ENCODE results near the gene ELFN1.

The ELFN1 gene

GRCh38 chr7:1647961-1648672 lies 22.0 kb upstream of the ELFN1 start:
- no peak overlapping the region for H3K4me3 Mint-ChIP-seq
- no peak overlapping the region for H3K27ac Mint-ChIP-seq

DNA sequence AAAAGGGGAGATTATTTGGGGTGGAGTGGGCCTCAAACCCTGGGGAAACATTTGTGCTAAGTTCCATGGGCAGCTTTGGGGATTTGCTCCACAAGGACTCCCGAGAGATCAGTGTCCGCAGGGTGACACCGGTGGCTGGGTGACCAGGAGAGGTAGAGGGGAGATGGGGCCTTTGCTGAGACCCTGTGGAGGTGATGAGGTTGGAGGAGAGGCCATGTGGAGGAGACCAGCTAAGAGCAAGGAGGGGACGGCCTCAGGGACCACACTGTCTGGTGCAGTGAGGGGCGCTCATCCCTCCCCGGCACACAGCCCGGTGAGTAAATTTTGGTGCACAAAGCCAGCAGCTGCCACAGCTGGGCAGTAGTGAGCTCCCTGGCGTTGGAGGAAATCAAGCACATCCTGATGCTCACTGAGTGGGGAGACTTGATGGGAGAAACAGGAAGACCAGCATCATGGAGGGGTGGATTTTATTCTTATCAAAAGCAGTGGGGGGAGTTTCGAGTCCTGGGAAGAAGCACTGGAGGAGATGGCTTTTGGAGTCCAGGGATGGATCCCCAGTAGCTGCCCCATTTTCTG lies 20.2 kb upstream of the ELFN1 start:
- no peak for ATAC-seq
- H3K27me3 Mint-ChIP-seq: peaks cover 6% of the 10 kb centered on the region
- H3K4me3 Mint-ChIP-seq: no peak overlapping the region
- no peak for DNase-seq
- no peaks in the 10 kb centered on the region for H3K36me3 Mint-ChIP-seq (ENCODE audit: low read depth)
- H3K27ac Mint-ChIP-seq: no peak overlapping the region
- no peaks in the 10 kb centered on the region for H3K4me1 Mint-ChIP-seq
- H3K9me3 Mint-ChIP-seq: no peaks in the 10 kb centered on the region

More at GRCh38 chr7:1647961-1648672, 22.0 kb upstream of the ELFN1 start:
- H3K36me3 Mint-ChIP-seq (ENCODE audit: low read depth): no peaks in the 10 kb centered on the region
- no peaks in the 10 kb centered on the region for H3K9me3 Mint-ChIP-seq
- H3K4me1 Mint-ChIP-seq: no peaks in the 10 kb centered on the region
- ATAC-seq (no peak), DNase-seq (no peak)
- H3K27me3 Mint-ChIP-seq: peaks cover 10% of the 10 kb centered on the region

- H3K4me3 Mint-ChIP-seq: no peak overlapping the region
- H3K27me3 Mint-ChIP-seq: peaks cover 9% of the 10 kb centered on the region
- no peaks in the 10 kb centered on the region for H3K9me3 Mint-ChIP-seq
- no peak for DNase-seq
- no peak for ATAC-seq
- no peak overlapping the region for H3K27ac Mint-ChIP-seq
- H3K4me1 Mint-ChIP-seq: no peaks in the 10 kb centered on the region
- no peaks in the 10 kb centered on the region for H3K36me3 Mint-ChIP-seq (ENCODE audit: low read depth)
Observed at GRCh38 chr7:1650363-1651030, 19.6 kb upstream of the ELFN1 start.

DNA sequence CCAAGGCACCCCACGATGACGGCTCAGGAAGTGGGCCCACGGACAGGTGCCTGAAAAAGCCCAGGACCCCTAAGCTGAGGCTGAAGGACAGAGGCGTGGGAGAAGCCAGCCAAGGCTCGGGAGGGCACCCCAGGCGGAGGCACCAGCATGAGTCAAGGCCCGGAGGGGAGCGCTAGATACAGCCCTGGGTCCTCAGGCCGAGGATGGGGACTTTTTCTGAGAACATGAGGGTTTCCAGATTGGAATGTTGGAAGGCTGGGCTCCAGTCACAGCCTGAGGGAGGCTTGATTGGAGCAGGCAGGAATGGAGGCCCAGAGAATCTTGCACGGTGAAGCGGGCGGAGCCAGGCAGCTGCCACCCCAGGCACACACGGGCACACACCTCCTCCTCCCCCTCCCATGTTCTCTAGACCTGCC lies 19.0 kb upstream of the ELFN1 start:
- DNase-seq (no peak), ATAC-seq (no peak)
- Mint-ChIP-seq H3K9me3 (no peaks in the 10 kb centered on the region), H3K27me3 (peaks cover 12% of the 10 kb centered on the region), H3K4me1 (no peaks in the 10 kb centered on the region), H3K27ac (no peak overlapping the region), H3K4me3 (no peak overlapping the region), H3K36me3 (ENCODE audit: low read depth) (no peaks in the 10 kb centered on the region)

DNA sequence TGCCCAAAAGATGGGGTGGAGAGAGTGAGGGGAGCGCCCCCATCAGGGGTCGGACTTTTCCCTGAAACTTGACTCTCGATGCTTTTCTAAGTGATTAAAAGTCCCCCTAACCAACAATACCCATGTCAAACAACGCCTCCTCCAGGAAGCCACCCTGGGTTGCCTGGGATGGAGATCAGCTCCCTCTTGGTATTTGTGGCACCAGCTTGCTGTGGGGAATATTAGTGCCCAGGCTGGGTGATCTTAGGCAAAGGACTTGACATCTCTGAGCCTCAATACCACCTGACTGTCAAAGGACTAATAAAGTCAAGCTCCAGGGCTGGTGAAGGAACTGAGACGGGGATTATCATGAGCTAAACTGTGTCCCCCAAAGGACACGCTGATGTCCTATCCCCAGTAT lies 18.2 kb upstream of the ELFN1 start:
- DNase-seq: no peak
- Mint-ChIP-seq H3K27ac (no peak overlapping the region), H3K36me3 (ENCODE audit: low read depth) (no peaks in the 10 kb centered on the region), H3K4me3 (no peak overlapping the region), H3K9me3 (no peaks in the 10 kb centered on the region), H3K4me1 (no peaks in the 10 kb centered on the region), H3K27me3 (peaks cover 20% of the 10 kb centered on the region)
- ATAC-seq: no peak

- H3K36me3 Mint-ChIP-seq (ENCODE audit: low read depth): no peaks in the 10 kb centered on the region
- DNase-seq (no peak), ATAC-seq (no peak)
- no peak overlapping the region for H3K27ac Mint-ChIP-seq
- H3K9me3 Mint-ChIP-seq: no peaks in the 10 kb centered on the region
- peaks cover 30% of the 10 kb centered on the region for H3K27me3 Mint-ChIP-seq
- H3K4me3 Mint-ChIP-seq: no peak overlapping the region
- H3K4me1 Mint-ChIP-seq: no peaks in the 10 kb centered on the region
Observed at GRCh38 chr7:1653500-1653899, 16.6 kb upstream of the ELFN1 start.

GRCh38 chr7:1654111-1654510 lies 16.0 kb upstream of the ELFN1 start:
- no peak overlapping the region for H3K27ac Mint-ChIP-seq
- H3K4me3 Mint-ChIP-seq: no peak overlapping the region
- ATAC-seq (peak; percentile 20), DNase-seq (no peak)
- no peaks in the 10 kb centered on the region for H3K9me3 Mint-ChIP-seq
- no peaks in the 10 kb centered on the region for H3K36me3 Mint-ChIP-seq (ENCODE audit: low read depth)
- H3K4me1 Mint-ChIP-seq: no peaks in the 10 kb centered on the region
- H3K27me3 Mint-ChIP-seq: peaks cover 34% of the 10 kb centered on the region

- peaks cover 30% of the 10 kb centered on the region for H3K27me3 Mint-ChIP-seq
- no peaks in the 10 kb centered on the region for H3K9me3 Mint-ChIP-seq
- ATAC-seq (no peak), DNase-seq (no peak)
- no peak overlapping the region for H3K4me3 Mint-ChIP-seq
- H3K27ac Mint-ChIP-seq: no peak overlapping the region
- H3K36me3 Mint-ChIP-seq (ENCODE audit: low read depth): no peaks in the 10 kb centered on the region
- H3K4me1 Mint-ChIP-seq: no peaks in the 10 kb centered on the region
Observed at GRCh38 chr7:1654738-1655475, 15.2 kb upstream of the ELFN1 start.

- Mint-ChIP-seq H3K36me3 (ENCODE audit: low read depth) (no peaks in the 10 kb centered on the region), H3K9me3 (no peaks in the 10 kb centered on the region), H3K4me1 (peaks cover 1% of the 10 kb centered on the region), H3K27ac (no peak overlapping the region), H3K4me3 (no peak overlapping the region), H3K27me3 (peaks cover 53% of the 10 kb centered on the region)
- DNase-seq (no peak), ATAC-seq (no peak)
Observed at GRCh38 chr7:1659696-1660095, 10.4 kb upstream of the ELFN1 start.

DNA sequence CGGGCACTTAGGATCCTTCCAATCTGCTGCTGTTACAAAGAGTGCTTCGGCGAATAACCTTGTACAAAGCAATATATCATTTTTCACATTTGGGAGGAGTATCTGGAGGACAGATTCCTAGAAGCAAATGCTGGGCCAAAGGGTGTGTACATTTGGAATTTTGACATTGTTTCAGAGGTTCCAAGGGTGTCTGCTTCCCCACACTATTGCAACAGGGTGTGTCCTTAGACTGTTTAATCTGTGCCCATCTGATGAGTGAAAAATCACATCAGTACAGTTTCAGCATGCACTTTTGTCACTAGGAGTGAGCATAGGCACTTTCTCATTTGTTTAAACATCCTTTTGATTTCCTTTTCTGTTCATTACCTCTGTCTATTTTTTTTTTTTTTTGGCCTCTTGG lies 8.6 kb upstream of the ELFN1 start:
- Mint-ChIP-seq H3K4me3 (no peak overlapping the region), H3K4me1 (peaks cover 1% of the 10 kb centered on the region), H3K27me3 (peaks cover 43% of the 10 kb centered on the region), H3K36me3 (ENCODE audit: low read depth) (no peaks in the 10 kb centered on the region), H3K9me3 (no peaks in the 10 kb centered on the region), H3K27ac (no peak overlapping the region)
- DNase-seq (no peak), ATAC-seq (no peak)

DNA sequence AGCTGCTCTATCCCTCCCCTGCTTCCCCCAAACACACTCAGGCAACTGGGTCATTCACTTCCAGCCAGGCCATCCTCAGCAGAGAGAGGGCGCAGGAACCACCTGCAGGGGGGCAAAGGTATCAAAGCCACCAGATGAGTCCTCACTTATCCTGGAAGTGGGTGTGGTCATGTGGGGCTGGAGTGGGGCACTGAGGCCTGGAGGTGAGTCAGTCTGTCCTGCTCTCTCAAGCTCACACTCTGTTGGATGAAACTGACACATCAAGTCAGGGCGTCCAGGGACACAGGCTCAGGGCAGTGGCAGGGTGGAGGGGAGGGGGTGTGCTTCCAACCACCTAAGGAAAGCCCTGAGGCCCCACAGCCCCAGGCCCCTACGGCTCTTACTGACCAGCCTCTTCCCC lies 8.0 kb upstream of the ELFN1 start:
- H3K4me3 Mint-ChIP-seq: no peak overlapping the region
- H3K27ac Mint-ChIP-seq: no peak overlapping the region
- DNase-seq (no peak), ATAC-seq (no peak)
- H3K9me3 Mint-ChIP-seq: no peaks in the 10 kb centered on the region
- H3K36me3 Mint-ChIP-seq (ENCODE audit: low read depth): no peaks in the 10 kb centered on the region
- H3K27me3 Mint-ChIP-seq: peaks cover 38% of the 10 kb centered on the region
- H3K4me1 Mint-ChIP-seq: peaks cover 1% of the 10 kb centered on the region

DNA sequence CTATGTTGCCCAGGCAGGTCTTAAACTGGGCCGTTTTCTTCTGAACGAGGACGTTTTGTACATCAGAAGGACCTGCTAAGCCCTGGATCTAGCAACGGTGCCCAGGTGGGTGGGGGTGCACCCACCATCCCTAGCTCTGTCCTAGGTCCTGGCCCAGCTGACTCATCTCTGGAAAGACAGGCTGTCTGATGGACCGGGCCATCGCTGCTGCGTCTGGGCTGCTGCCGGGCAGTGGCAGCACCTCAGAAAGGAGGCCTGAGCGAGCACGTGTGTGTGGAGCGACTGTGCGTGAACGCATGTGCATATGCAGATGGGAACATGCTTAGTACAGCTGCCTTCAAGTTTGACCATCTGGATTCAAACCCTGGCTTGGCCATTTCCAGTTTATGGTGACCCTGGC lies 7.3 kb upstream of the ELFN1 start:
- ATAC-seq (no peak), DNase-seq (no peak)
- no peak overlapping the region for H3K4me3 Mint-ChIP-seq
- no peaks in the 10 kb centered on the region for H3K9me3 Mint-ChIP-seq
- H3K4me1 Mint-ChIP-seq: peaks cover 1% of the 10 kb centered on the region
- no peak overlapping the region for H3K27ac Mint-ChIP-seq
- no peaks in the 10 kb centered on the region for H3K36me3 Mint-ChIP-seq (ENCODE audit: low read depth)
- H3K27me3 Mint-ChIP-seq: peaks cover 35% of the 10 kb centered on the region

DNA sequence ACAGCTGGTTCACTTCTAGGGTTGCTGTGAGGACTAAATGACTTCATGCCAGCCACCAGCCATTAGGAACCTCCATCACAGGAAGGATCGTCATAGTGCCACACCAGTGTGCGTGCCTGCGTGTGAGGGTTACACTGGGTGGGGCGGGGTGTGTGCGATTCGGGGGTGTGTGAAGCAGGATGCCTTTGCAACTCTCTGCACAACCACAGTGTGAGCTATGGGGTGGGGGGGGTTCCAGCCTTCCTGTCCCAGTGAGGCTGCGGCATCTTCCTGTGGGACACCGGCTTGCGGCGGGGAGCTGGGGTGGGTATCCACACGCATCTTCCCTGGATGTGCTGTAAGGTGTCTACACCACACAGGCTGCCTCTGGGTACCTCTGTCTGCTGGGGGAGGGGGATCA lies 6.9 kb upstream of the ELFN1 start:
- H3K27me3 Mint-ChIP-seq: peaks cover 37% of the 10 kb centered on the region
- no peak for DNase-seq
- ATAC-seq: no peak
- H3K4me3 Mint-ChIP-seq: no peak overlapping the region
- H3K27ac Mint-ChIP-seq: no peak overlapping the region
- no peaks in the 10 kb centered on the region for H3K36me3 Mint-ChIP-seq (ENCODE audit: low read depth)
- H3K9me3 Mint-ChIP-seq: no peaks in the 10 kb centered on the region
- H3K4me1 Mint-ChIP-seq: peaks cover 1% of the 10 kb centered on the region

GRCh38 chr7:1663857-1664651 lies 6.0 kb upstream of the ELFN1 start:
- Mint-ChIP-seq H3K27me3 (peaks cover 38% of the 10 kb centered on the region), H3K36me3 (ENCODE audit: low read depth) (no peaks in the 10 kb centered on the region), H3K27ac (no peak overlapping the region), H3K4me3 (no peak overlapping the region), H3K9me3 (no peaks in the 10 kb centered on the region), H3K4me1 (peaks cover 3% of the 10 kb centered on the region)
- no peak for ATAC-seq
- no peak for DNase-seq
